Fibroblast of pulmonary artery (primary cell): ENCODE results near the gene PAK6.
A peak's percentile ranks its signal among the peaks of the same experiment; 100 is the strongest.

ENCODE experiments used
- DNase-seq: peaks from one replicate; pipeline ENCODE4 v3.0.0-alpha.2; 2010; ENCODE audit warnings: low read depth
- H3K4me3 ChIP-seq: replicated peaks from 2 replicates; pipeline ENCODE4 v1.5.1; 2011; ENCODE audit warnings: low read depth, mild to moderate bottlenecking, control low read depth, low read length, moderate library complexity
- TF ChIP-seq, protein P1 (sequence below): IDR thresholded peaks from 2 replicates; pipeline ENCODE4 v1.5.1; 2011; ENCODE audit warnings: mild to moderate bottlenecking, control low read depth, low read length, inconsistent platforms; ENCODE audit errors: missing control alignments

Gene PAK6

GRCh38 chr15:40314723-40315276 lies 75.9 kb downstream of the PAK6 start:
- peak; percentile 73 for DNase-seq
- TF ChIP-seq, protein P1, sequence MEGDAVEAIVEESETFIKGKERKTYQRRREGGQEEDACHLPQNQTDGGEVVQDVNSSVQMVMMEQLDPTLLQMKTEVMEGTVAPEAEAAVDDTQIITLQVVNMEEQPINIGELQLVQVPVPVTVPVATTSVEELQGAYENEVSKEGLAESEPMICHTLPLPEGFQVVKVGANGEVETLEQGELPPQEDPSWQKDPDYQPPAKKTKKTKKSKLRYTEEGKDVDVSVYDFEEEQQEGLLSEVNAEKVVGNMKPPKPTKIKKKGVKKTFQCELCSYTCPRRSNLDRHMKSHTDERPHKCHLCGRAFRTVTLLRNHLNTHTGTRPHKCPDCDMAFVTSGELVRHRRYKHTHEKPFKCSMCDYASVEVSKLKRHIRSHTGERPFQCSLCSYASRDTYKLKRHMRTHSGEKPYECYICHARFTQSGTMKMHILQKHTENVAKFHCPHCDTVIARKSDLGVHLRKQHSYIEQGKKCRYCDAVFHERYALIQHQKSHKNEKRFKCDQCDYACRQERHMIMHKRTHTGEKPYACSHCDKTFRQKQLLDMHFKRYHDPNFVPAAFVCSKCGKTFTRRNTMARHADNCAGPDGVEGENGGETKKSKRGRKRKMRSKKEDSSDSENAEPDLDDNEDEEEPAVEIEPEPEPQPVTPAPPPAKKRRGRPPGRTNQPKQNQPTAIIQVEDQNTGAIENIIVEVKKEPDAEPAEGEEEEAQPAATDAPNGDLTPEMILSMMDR, result no peak
- no peak overlapping the region for H3K4me3 ChIP-seq

DNA sequence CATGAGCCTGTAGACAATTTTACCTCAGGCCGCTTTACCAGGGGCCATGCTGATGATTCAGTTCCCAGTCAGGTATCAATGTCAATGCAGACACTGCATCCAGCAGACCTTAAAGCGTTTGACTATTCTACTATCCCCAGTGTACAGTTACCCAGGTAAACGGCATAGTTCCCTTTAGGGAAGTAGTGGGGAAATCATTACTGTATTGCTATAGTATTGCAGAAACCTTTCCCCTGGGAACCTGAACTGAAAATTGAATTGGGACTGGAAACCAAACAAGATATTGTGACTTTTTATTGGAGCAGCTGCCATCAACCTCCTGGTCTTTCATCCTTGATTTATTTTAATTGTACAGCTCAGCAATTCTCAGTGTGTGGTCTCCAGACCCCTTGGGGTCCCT lies 78.1 kb downstream of the PAK6 start:
- TF ChIP-seq, protein P1, result no peak
- H3K4me3 ChIP-seq, result no peak overlapping the region
- DNase-seq, result no peak

DNA sequence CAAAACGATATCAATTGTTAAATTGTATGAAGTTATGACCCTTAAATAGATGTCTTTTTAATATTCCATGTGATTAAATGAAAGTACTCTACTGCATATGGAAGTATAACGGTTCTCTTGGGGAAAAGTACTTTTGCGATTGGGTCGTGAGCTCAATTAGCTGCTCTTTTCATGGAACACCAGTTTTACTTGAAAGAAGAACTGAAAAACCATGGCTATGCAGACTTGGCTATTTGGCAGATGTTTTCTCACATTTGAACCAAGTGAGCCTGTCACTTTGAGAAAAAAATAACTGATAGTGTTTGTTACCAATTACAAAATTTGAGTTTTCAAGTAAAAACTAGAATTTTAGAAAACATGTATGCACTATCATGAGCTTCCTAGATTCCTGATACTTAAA lies 78.7 kb downstream of the PAK6 start:
- no peak for DNase-seq
- no peak overlapping the region for H3K4me3 ChIP-seq
- TF ChIP-seq, protein P1, result no peak

- TF ChIP-seq, protein P1, result no peak
- DNase-seq, result no peak
- no peak overlapping the region for H3K4me3 ChIP-seq
Measured at GRCh38 chr15:40320409-40320808, 81.5 kb downstream of the PAK6 start.

DNA sequence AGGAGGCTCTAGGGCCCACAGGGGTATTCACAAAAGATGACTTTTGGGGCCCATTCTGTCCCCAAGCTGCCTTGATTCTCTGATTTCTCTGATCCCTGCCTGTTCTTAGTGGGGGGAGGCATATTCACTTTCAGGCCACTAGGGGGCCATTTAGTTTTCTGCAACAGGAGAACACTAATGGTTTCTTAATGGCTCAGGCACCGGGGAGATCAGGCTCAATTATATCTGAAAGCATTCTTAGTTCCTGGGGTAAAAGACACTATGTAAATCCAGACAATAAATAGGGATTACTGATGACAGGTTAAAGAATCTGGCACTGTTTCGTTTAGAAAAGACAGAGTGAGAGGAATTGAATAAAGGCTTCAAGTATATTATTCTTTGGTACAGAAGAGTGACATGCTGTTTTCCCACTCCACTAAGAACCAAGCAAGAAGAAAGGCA lies 82.1 kb downstream of the PAK6 start:
- H3K4me3 ChIP-seq, result no peak overlapping the region
- TF ChIP-seq, protein P1, result peak; percentile 84
- DNase-seq, result peak; percentile 74

- H3K4me3 ChIP-seq, result peak overlapping the region; percentile 29
- peak; percentile 52 for DNase-seq
Measured at GRCh38 chr15:40322531-40323238, 83.8 kb downstream of the PAK6 start.

More at GRCh38 chr15:40322531-40323238, 83.8 kb downstream of the PAK6 start:
- TF ChIP-seq, protein P1, result no peak
